Measurements from ENCODE around the gene G6PD.
"Not testable (repeated sequence)": the region's sequence is repeated elsewhere in the genome, so short reads cannot be mapped to it uniquely, and the experiment has no call there.

Gene G6PD

DNA sequence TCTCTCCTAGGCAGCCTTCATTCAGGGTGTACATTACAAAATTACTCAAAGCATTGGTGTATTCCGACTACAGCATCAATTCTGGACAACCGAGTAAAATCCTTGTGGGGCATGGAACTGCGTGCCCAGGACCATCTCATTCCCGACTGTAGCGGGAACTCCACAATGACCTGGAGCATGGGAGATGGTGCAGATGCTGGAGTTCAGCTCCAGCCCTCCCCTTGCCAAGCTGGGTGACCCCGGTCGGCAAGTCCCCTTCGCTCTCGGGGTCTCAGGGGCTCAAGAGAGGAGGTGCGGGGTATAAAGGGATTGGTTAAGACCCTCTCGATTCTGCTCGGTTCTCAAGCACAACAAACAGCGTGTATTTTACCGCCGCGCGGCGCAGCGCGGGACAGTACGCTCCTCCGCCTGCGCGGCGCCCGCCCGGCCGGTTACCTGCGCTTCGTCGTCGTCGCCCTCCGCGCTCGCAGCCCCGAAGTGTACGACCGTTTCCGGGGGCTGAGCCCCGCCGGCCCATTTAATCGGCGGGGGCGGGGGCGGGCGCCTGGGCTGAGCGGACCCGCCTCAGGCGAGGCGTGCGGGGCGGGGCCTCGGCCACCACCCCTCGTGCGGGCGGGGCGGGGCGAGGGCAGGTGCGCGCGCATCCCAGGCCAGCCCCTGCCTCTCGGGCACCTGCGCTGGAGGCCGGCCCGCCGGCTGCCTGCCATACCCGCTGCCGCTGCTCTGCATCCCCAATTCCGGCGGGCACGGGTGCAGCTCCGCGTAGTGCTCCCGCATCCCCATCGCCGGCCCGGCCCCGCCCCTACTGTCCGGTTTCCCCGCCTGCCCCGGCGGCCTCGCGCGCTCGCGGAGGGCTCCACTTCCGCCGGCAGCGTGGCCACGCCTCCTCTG lies at the start of gene G6PD:
Gene G6PD, minus strand, starts transcription at position 493 of the 891 bp plus-strand sequence. CDS start 691 bp downstream, outside the sequence.
- DNase-seq (ENCODE audit: low read depth) = peak; percentile 62
- peak within 1 kb of the TSS; percentile 78 for H3K4me3 ChIP-seq (replicated peaks; ENCODE audit: low read depth, low read length)
- TF ChIP-seq, protein P1, sequence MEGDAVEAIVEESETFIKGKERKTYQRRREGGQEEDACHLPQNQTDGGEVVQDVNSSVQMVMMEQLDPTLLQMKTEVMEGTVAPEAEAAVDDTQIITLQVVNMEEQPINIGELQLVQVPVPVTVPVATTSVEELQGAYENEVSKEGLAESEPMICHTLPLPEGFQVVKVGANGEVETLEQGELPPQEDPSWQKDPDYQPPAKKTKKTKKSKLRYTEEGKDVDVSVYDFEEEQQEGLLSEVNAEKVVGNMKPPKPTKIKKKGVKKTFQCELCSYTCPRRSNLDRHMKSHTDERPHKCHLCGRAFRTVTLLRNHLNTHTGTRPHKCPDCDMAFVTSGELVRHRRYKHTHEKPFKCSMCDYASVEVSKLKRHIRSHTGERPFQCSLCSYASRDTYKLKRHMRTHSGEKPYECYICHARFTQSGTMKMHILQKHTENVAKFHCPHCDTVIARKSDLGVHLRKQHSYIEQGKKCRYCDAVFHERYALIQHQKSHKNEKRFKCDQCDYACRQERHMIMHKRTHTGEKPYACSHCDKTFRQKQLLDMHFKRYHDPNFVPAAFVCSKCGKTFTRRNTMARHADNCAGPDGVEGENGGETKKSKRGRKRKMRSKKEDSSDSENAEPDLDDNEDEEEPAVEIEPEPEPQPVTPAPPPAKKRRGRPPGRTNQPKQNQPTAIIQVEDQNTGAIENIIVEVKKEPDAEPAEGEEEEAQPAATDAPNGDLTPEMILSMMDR (IDR thresholded peaks at IDR 0.05; ENCODE audit: low read length, missing control alignments) = no peak

DNA sequence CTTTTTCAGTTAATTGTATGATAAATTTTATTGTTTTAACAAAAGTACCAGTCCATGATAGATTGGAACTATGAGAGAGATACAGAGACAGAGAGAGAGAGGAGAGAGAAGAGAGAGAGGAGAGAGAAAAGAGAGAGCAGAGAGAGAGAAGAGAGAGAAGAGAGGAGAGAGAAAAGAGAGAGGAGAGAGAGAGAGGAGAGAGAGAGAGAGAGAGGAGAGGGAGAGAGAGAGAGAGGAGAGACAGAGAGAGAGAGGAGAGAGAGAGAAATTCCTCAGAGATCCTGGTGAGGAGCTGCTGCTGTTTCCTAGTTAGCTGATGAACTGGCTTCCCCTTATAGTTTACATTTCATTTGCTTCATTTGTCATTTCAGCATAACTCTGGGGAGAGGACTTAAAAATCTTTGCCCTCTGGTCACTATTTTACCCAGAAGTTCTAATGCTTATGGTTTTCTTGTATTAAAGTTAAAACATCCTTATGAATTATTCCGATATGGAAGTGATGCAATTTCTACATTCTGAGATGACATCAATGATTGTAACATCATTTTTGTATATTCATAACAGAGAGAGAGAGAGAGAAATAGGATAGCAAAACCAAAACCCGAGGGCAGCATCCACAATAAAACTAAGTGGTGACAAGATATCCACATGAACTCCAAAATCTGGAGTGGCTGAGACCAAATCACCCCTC lies 49.1 kb upstream of the G6PD start:
- TF ChIP-seq, protein P1 (IDR thresholded peaks at IDR 0.05; ENCODE audit: low read length, missing control alignments) = no peak
- no peak overlapping the region for H3K4me3 ChIP-seq (replicated peaks; ENCODE audit: low read depth, low read length)
- no peak for DNase-seq (ENCODE audit: low read depth)

DNA sequence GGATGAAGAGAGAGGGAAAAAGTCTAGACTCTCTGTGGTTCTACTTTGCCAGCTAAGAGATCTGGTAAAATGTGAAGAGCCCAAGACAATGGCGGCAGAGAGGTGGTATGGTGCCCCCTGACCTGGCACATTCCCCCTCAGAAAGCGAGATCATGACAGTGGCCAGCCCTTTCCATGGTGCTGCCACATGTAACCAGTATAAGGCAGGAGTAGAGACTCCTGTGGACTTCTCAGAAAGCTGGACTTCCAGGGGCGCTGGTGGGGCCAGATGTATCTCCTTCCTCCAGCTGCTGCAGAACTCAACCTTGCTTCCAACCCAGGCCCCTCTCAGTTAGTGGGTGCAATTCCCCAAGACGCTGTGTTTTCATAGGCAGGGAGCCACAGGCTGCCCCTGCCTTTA lies 47.8 kb upstream of the G6PD start:
- TF ChIP-seq, protein P1 (IDR thresholded peaks at IDR 0.05; ENCODE audit: low read length, missing control alignments) = no peak
- DNase-seq (ENCODE audit: low read depth) = no peak
- no peak overlapping the region for H3K4me3 ChIP-seq (replicated peaks; ENCODE audit: low read depth, low read length)

DNA sequence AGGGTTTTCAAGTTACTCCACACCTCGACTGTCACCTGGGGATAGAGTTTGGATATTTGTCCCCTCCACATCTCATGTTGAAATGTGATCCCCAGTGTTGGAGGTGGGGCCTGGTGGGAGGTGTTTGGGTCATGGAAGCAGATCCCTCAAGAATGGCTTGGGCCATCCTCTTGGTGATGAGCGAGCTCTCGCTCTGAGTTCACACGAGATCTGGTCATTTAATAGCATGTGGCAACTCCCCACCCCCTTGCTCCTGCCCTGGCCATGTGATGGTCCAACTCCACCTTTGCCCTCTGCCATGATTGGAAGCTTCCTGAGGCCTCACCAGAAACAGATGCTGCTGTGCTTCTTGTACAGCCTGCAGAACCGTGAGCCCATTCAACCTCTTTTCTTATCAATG lies 46.6 kb upstream of the G6PD start:
- H3K4me3 ChIP-seq (replicated peaks; ENCODE audit: low read depth, low read length) = no peak overlapping the region
- TF ChIP-seq, protein P1 (IDR thresholded peaks at IDR 0.05; ENCODE audit: low read length, missing control alignments) = no peak
- DNase-seq (ENCODE audit: low read depth) = no peak

DNA sequence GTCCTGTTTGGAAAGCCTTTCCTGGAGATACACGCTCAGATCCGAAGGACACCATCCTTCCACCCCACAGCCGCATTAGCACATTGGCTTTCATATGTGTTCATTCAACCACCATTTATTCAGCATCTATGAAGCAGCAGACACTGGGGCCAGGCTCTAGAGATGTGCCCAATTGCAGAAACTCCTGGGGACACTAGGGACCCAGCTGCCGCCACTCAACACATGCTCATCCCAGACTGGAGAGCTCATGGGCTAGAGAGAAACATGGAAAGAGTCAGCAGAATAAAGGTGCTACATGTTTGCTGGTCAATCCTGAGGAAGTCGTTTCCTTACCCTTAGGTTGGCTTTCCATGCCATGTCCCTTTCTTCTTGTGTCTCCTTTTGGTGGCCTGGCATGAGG lies 45.9 kb upstream of the G6PD start:
- H3K4me3 ChIP-seq (replicated peaks; ENCODE audit: low read depth, low read length) = no peak overlapping the region
- no peak for DNase-seq (ENCODE audit: low read depth)
- TF ChIP-seq, protein P1 (IDR thresholded peaks at IDR 0.05; ENCODE audit: low read length, missing control alignments) = no peak

DNA sequence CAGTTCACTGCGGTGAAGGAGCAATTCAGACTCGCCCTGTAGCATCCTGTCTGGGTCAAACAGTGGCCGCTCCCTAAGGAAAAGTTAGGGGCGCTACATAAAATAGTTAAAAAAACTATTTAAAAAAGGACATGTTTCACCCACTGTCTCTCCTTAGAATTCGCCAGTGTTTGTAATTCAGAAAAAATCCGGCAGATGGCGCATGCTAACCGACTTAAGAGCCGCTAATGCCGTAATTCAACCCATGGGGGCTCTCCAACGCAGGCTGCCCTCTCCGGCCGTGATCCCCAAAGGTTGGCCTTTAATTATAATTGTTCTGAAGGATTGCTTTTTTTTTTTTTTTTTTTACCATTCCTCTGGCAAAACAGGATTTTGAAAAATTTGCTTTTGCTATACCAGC lies 43.8 kb upstream of the G6PD start:
- not testable (repeated sequence) for DNase-seq (ENCODE audit: low read depth)

DNA sequence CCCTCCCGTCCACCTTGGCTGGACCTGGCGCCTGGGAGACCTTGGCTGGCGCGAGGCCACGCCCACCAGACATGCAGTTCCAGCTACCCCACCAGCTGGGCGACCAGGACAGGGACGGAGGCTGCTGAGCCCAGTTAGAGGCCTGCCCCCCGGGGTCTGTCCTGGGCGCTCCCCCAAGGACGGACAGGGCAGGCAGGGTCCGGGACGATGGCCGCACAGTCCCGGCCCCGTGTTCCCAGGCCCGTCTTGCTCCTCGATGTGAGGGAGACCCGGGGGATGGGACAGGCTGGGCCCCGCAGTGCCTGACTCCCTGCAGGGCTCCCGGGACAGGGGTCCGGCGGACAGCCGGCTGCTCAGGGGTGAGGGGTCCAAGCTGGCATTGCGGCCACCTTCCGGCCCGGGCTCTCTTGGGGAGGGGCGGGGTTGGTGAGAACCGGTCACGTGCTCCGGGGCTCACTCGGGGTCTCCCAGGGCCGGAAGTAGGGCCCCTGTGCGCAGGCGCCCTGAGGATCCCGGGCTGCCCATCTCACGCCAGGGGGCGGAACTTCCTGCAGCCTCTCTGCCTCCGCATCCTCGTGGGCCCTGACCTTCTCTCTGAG lies 38.0 kb upstream of the G6PD start, which contains the start of gene CTAG1A:
Gene CTAG1A, plus strand, starts transcription at position 549 of the 599 bp plus-strand sequence. CDS start 74 bp downstream, outside the sequence.
- not testable (repeated sequence) for H3K4me3 ChIP-seq (replicated peaks; ENCODE audit: low read depth, low read length); DNase-seq (ENCODE audit: low read depth)

More for the DNA sequence above, 43.8 kb upstream of the G6PD start:
- not testable (repeated sequence) for H3K4me3 ChIP-seq (replicated peaks; ENCODE audit: low read depth, low read length)

DNA sequence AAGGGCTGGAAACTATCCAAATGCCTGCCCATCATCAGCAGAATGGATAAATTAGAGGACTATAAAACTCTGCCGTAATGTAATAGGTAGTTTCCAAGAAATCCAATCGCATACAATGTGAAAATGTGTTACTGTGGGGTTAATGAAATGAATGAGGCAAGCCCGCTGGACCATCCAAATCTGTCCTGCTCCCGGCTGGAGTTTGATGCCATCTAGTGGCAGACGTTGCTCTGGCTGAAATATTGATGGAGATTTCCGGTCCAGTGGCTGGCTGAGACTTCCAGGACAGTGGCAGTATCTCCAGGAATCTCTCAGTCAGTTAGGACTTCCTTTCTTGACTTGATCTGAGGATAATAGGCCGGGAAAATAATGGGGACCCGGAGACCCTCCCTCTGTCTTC lies 36.3 kb upstream of the G6PD start:
- DNase-seq (ENCODE audit: low read depth); H3K4me3 ChIP-seq (replicated peaks; ENCODE audit: low read depth, low read length): not testable (repeated sequence)

DNA sequence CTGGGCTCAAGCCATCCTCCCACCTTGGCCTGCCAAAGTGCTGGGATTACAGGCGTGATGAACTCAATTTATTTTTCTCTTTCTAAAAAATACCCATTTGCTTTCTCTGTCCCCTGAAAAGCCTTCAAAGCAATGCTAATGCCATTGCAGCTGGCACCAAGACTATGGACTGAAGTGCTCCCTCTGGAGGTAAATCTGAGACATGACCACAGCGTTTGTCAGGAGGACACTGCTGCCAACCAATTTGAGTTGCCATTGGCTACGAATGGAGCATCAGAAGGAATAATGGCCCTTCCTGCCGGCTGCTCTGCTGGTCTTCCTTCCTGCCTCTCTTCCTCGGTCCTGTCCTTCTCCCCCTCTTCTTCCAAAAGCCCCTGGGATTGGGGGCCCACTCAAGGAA lies 28.4 kb upstream of the G6PD start:
- DNase-seq (ENCODE audit: low read depth) = not testable (repeated sequence)

DNA sequence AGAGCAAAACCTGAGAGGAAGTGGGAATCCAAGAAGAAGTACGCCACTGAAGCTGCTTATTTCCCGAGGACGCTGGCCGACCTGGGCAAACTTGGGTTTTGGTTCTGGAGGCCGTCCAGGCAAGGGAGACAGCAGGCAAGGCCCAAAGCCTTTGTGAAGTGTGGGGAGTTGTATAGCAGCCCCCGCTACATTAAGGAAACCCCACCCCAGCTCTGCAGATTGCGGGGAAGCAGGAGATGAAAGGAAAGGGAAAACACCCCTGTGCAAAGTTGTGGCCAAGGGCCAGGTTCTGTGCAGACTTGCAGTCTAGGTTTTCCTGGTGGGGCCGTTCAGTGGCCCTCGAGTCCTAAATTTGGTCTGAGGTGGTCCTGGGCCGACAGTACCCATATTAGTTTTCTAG lies 26.4 kb upstream of the G6PD start:
- H3K4me3 ChIP-seq (replicated peaks; ENCODE audit: low read depth, low read length); DNase-seq (ENCODE audit: low read depth): not testable (repeated sequence)

More for the DNA sequence above, 28.4 kb upstream of the G6PD start:
- H3K4me3 ChIP-seq (replicated peaks; ENCODE audit: low read depth, low read length) = not testable (repeated sequence)

DNA sequence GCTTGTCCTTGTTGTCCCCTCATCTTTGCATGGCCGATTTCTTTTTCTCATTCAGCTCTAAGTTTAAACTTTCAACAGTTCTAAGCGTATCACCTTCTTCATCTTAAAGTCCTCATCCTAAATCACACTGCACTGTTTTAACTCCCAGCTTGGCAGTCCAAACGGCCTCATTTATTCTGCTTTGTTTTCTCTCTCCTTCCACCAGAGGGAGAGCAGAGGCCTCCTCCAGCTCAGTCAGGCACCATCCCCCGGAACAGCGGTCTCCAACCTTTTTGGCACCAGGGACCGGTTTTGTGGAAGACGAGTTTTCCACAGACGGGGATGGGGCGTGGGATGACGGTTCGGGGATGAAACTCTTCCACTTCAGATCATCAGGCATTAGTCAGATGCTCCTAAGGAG lies 23.7 kb upstream of the G6PD start:
- not testable (repeated sequence) for H3K4me3 ChIP-seq (replicated peaks; ENCODE audit: low read depth, low read length)

DNA sequence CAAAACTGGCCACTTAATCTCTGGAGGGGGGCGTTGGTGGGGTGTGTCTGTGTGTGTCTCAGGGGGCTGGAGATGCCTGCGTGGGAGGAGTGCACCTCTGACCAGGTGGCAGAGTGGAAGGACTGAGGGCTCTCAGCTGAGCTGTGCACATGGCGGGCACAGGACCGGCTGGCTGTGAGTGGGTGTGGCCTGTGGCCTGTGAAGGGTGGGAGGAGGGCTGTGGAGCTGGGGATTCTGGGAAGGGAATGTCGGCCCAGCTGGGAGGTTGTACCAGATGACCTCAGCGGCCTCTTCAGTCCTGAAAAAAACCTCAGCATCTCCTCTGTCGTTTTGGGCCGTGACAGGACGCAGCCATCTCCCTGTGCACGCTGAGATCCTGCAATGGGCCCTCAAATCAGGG lies 15.6 kb upstream of the G6PD start:
- DNase-seq (ENCODE audit: low read depth) = not testable (repeated sequence)

More for the DNA sequence above, 23.7 kb upstream of the G6PD start:
- not testable (repeated sequence) for DNase-seq (ENCODE audit: low read depth)

More for the DNA sequence above, 15.6 kb upstream of the G6PD start:
- not testable (repeated sequence) for H3K4me3 ChIP-seq (replicated peaks; ENCODE audit: low read depth, low read length)

All from fibroblast of pulmonary artery (primary cell).